GM19099 (cell line): ENCODE data around the gene ZMYM4.

Experiments
- POLR2A ChIP-seq: IDR thresholded peaks from 3 replicates; pipeline ENCODE4 v1.6.1; 2011; ENCODE audit warnings: low read depth; ENCODE audit not compliant: insufficient read length; ENCODE audit errors: extremely low read depth

The ZMYM4 gene

DNA sequence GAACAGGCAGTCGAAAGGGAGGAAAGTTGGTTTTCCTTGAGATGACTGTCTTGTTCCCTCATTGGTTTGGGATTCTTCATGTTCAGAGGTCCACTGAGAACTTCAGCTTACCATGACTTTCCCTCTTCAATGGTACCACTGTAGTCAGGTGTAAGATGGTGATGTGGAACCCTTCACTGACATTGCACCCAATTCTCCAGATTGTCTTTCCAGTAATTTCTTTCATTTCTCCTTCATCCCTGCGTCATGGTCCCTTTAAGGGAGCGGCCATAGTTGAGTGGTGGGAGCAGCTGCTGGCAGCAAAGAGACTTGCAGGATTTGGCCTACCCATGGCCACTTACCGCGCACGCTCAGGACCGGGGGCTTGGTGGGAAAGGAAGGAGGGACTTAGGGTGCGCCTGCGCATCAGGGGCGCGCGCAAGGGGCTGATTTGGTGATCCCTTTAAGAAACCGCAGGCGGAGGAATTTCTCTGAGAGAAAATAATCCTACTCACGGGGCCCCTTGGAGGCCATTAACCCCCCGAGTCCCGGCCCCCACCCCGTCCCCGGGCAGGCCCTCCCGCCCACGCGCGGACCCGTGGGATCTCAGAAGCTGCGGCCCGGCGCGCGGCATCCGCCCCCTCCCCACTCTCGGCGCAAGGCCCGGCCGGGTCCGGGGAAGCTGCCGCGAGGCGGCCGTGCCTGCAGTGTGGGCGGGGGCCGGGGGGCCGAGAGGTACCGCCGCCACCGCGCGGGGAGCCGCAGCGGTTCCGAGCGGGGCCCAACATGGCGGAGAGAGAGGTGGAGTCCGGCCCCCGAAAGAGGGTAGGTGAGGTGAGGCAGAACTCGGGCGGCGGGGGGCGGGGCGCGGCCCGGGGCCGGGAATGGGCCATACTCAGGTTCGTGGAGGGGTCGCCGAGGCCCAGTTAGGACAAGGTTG lies at the start of gene ZMYM4:
TSS of gene ZMYM4 (plus strand) at position 428 of the 919 bp plus-strand sequence. CDS start at position 766, 338 bp downstream.
- TF ChIP-seq POLR2A: peak; percentile 71

- TF ChIP-seq POLR2A: no peak
These were observed 47.5 kb upstream of the ZMYM4 start for GRCh38 chr1:35220976-35221375.

DNA sequence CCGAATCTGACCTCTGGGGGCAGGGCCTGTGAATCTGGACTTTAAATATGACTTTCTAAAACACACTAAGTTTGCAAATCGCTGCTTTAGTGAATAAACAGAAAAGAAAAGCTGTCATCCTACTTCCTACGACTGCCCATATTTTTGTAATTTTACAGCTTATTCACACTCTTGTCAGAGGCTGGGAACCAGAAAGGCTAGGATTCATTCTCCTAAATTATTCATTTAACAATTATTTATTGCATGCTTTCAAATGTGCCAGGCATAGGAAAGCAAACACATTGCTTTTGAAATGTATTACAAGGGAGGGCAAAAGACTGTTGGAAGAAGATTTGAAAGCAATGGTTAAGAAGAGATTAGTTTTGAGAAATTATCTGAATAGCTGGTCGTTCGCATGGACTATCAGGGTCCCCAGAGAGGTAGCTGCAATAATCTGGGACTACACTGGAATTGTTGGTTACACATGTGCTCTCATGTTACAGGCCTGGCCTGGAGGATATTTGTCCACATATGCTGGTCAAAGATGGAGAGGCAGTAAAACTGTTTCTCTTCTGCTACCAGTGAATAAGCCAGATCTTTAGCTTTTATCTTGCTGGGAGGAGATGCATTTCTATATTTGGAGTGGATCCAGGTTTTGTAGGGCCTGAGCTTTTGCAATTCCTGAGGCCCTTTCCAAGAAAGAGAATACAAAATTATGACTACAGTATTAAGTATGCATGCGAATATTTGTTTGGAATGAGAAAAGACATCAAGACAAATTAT lies 46.0 kb upstream of the ZMYM4 start:
- TF ChIP-seq POLR2A: no peak

DNA sequence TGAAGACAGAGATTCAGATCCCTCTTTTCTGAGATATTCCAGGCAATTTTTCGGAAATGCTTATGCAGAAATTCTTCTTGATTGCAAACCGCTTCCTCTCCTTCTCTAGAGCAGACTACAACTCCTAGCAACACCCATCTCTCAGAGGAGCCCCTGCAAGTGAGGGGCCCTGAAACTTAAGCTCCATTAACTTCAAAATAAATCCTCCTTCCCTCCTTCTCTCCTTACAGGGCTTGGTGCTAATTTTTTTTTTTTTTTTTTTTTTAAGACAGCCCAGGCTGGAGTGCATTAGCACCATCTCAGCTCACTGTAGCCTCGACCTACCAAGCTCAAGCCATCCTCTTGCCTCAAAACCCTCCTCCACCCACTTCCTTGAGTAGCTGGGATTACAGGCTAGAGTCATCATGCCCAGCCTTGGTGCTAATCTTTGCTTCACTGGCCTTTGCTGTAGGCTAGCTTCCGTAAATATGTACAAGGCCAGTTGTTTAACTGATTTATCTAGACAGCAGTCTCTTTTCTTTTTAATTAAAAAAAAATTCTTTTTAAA lies 45.4 kb upstream of the ZMYM4 start:
- TF ChIP-seq POLR2A: no peak

DNA sequence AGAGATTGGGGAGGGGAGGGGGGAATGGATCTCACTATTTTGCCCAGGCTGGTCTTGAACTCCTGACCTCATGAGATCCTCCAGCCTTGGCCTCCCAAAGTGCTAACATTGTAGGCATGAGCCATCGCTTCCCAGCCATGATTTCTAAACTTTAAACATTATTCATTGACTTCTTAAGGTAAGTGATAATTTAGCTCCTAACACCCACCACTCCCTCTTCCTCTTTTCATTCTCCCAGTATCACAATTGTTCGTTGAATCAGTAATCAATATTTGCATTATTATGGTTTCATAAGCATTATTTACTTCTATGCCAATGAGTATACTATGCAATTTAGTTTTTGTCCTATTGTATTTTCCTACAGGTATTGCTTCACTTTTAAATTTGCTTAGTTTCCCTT lies 42.0 kb upstream of the ZMYM4 start:
- TF ChIP-seq POLR2A: no peak

DNA sequence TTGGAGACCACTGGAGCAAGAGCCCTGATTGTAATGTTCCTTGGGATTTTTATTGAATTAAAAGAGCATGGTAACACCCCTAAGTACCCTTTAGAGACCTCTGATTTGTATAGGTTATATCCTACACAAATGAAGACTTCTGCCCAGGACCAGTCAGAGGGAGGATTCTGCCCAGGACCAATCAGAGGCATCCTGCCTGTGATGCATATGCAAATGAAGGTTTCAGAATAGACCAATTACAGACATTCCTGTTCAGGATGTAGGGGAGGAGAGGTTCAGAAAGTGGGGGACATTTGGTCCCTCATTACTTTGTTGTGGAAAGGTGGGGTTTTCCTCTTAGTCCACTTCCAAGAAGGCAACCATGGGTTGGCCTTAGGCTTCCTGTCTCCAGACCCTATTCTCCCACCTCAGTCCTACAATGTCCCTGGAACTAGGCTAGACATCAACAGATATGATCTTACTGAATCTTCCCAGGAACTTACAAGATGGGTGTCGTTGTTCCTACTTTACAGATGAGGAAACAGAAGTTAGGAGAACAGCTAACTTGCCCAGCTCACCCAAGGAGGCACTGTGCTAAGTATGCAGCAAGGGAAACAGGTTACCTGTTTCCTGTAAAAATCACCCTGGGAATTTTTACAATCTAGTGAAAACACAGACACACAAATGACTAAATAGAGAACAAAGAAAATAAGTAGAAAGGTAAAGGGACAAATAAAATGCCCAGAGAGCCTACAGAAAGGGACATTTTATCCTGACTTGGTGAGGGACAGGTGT lies 38.7 kb upstream of the ZMYM4 start:
- no peak for TF ChIP-seq POLR2A

DNA sequence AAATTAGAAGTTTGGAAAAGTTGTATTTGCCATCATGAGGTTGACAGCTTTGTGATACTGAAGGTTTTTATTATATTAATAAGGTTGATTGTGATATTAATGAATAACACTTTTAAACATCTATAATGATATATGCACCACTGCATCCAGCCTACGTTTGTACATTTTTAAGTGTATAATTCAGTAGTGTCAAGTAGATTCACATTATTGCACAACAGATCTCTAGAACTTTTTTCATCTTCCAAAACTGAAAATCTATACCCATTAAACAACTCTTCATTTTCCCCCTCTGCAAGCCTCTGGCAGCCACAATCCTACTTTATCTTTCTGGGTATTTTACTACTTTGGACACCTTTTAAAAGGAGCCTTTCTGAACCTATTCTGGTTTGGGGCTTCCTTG lies 37.2 kb upstream of the ZMYM4 start:
- TF ChIP-seq POLR2A: no peak

- no peak for TF ChIP-seq POLR2A
These were observed 24.8 kb upstream of the ZMYM4 start for GRCh38 chr1:35243691-35244090.

DNA sequence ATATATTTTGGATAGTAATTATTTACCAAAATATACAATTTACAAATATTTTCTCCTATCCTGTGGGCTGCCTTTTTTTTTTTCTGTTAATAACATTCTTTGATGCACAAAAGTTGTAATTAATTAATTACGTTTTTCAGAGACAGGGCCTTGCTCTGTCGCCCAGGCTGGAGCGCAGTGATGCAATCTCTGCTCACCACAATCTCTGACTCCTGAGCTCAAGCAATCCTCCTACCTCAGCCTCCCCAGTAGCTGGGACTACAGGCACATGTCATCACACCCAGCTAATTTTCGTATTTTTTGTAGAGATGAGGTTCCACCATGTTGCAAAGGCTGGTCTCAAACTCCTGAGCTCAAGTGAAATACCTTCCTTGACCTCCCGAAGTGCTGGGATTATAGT lies 21.3 kb upstream of the ZMYM4 start:
- TF ChIP-seq POLR2A: no peak

- no peak for TF ChIP-seq POLR2A
These were observed 14.6 kb upstream of the ZMYM4 start for GRCh38 chr1:35253941-35254340.

DNA sequence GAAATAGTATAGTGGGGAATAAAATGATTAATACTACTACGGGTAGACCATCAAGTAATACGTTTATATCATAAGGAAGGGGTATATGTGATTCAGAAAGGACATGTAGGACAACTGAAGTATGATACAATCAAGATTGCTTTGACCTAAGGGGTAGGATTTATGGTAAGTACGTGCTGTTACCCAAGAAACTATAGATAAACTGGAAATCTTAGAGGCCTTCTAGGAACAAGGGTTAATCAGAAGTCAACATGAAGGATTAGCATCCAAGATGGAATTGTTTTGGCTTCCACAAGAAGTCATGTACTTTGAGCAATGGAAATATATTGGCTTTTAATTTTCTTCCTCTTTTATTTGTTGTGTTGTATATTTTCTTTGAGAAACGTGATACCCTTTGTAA lies 13.2 kb upstream of the ZMYM4 start:
- no peak for TF ChIP-seq POLR2A

GRCh38 chr1:35259561-35259960 lies 8.9 kb upstream of the ZMYM4 start:
- no peak for TF ChIP-seq POLR2A

GRCh38 chr1:35261412-35262120 lies 6.9 kb upstream of the ZMYM4 start:
- no peak for TF ChIP-seq POLR2A

GRCh38 chr1:35264035-35264434 lies 4.5 kb upstream of the ZMYM4 start:
- no peak for TF ChIP-seq POLR2A
